GM12864 (cell line): ENCODE data around the gene RPL27A.

Source experiments
- DNase-seq: peaks from one replicate; pipeline ENCODE4 v3.0.0-alpha.2; 2011; ENCODE audit warnings: low read depth
- H3K4me3 ChIP-seq: 2 replicates; pipeline ENCODE4 v1.5.1; 2011; ENCODE audit warnings: mild to moderate bottlenecking, low read depth, low read length, control low read depth
- TF ChIP-seq, protein P1 (sequence below): IDR thresholded peaks from 2 replicates; pipeline ENCODE4 v1.5.1; 2011; ENCODE audit warnings: low read depth, mild to moderate bottlenecking, moderate library complexity, low read length, control low read depth, inconsistent platforms; ENCODE audit errors: missing control alignments

The RPL27A gene

DNA sequence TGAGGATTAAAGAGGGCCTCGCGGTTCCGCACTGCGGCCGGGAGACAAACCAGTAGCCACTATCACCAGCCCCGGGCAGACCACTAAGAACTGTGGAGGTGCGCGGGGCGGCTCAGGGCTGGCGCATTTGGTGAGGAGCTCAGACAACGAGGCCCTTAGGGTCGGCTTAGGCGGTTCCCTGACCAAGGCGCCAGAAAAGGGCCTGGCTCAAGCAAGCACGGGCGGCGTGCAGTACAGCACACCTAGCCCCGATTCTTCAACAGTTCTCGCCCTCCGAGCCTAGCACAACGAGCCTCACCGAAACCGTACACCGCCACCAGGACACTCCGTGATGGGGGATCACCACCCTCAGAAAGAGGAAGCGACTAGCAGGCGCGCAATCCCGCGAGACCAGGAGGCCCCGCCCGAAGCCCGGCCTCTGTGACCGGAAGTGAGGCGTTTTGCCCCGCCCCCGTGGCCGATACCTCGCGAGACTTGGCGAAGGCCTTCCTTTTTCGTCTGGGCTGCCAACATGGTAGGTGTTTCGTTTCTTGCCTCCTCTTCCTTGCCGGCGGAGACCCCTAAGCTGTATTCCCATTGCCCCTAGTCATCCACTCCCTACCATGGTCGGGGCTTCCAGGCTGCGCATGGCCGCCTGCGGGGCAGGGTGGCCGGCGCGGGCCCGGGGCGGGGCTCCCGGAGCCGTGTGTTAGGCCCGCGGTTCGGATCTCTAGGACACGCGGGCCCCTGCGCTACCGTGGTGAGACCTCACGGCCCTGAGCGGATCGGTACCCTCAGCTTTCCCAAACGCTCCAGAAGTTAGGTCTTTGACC lies at the start of gene RPL27A, which contains the start of gene TRIM66:
Gene RPL27A (plus strand): TSS at position 490 of the 812 bp plus-strand sequence. CDS start 22 bp downstream, at position 512.
Gene TRIM66 (minus strand): TSS at position 363 of the 812 bp plus-strand sequence. CDS start 10,391 bp downstream, outside the sequence.
- TF ChIP-seq, protein P1, sequence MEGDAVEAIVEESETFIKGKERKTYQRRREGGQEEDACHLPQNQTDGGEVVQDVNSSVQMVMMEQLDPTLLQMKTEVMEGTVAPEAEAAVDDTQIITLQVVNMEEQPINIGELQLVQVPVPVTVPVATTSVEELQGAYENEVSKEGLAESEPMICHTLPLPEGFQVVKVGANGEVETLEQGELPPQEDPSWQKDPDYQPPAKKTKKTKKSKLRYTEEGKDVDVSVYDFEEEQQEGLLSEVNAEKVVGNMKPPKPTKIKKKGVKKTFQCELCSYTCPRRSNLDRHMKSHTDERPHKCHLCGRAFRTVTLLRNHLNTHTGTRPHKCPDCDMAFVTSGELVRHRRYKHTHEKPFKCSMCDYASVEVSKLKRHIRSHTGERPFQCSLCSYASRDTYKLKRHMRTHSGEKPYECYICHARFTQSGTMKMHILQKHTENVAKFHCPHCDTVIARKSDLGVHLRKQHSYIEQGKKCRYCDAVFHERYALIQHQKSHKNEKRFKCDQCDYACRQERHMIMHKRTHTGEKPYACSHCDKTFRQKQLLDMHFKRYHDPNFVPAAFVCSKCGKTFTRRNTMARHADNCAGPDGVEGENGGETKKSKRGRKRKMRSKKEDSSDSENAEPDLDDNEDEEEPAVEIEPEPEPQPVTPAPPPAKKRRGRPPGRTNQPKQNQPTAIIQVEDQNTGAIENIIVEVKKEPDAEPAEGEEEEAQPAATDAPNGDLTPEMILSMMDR: no peak
- H3K4me3 ChIP-seq: peak within 1 kb of the TSS; percentile 99
- peak; percentile 81 for DNase-seq

DNA sequence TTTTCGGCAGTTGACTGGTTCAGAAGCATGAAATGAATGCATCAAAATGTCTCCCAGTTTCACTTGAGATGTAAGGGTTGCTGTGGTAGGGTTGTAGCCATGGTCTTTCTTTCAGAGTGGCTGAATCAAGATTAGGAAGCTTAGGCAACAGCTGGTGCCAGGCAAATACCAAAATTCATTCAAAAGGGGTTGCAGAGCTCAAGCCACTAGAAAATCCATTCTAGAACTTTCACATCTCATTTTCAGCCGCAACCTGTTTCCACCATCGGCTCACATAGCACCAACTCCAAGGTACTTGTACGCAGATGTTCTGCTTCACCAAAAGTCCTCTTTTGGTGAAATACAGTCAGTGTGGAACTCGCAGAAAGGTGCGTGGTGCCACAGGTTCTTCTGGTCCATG lies 48.1 kb upstream of the RPL27A start:
- TF ChIP-seq, protein P1: no peak
- DNase-seq: no peak
- no peak overlapping the region for H3K4me3 ChIP-seq

DNA sequence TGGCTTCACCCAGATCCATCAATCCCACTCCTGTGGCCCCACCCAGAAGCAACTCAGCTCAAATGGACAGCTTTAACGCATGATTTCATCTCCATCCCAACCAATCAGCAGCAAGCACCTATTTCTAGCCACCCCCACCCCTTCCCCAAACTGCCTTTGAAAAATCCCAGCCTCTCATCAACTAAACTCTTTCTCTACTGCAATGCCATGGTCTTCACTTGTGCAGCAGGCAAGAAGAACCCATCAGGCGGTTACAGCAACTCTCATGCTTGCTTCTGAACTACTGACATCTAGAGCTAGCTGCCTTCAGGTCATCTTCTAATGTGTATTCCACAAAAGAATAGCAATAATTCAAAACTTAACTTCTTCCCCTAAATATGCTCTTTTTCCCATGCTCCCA lies 46.5 kb upstream of the RPL27A start:
- DNase-seq: no peak
- TF ChIP-seq, protein P1: no peak
- no peak overlapping the region for H3K4me3 ChIP-seq

DNA sequence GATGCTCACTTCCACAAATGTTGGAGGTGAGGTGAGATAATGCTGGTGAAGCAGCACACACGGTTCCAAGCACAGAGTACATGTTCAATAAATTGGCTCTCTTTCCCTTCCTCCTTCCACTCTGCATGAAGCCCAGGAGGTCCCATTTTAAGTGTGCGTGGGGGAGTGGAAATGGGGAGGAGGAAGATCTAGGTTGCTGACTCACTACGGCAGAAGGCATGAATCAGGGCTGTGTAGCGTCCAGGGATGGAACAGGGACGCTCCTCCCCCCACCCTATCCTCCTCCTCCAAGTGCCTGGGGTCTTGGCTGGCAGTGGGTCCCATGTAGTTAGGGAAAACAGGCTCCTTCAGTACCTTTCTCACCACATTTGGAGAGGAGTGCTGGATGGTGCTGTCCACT lies 44.3 kb upstream of the RPL27A start:
- H3K4me3 ChIP-seq: no peak overlapping the region
- DNase-seq: no peak
- TF ChIP-seq, protein P1: no peak

DNA sequence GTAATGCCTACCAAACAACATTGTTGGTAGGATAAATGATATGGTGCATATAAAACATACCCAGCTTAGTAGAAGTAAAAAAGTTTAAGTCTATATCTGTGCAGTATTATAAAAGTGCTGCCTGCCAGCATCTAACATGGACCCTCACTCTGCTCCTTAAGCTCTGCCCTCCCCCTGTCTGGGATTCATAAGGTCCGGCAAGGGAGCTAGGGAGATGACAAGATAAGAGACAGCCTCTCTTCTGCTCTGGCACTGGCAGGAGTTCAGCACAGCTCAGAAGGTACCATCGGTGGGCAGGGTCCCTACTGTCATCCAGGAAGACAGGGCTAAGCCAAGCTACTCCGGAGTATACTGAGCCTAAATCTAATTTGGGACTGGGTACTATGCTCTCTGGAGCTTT lies 42.9 kb upstream of the RPL27A start:
- TF ChIP-seq, protein P1: no peak
- H3K4me3 ChIP-seq: no peak overlapping the region
- DNase-seq: no peak

DNA sequence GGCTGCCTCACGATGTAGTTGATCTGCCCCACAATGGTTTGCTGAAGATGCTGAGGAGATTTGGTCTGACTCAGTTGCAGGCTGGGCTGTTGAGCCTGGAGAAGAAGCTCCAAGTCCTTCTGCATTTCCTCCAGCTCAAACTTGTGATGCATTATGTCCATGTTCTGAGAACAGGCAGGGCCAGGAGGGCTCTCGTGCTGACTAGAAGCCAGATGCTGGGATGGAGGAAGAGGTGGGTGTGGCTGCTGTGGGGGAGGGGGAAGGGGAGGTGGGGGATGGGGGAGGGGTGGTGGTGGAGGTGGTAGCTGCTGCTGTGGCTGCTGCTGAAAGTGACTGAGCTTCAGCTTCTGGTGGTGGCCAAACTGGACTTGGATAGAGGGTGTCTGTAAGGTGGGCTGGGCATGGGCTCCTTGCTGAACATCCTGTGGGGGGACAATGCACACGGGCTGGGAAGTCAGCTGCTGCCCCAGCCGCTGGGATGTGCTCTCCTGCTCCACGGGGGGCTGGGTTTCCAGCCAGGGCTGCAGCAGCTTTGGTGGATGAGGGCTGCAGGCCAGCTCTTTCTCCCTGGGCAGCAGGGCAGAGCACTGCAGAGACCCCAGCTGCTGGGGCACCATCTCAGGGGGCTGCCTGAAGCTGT lies 42.2 kb upstream of the RPL27A start:
- DNase-seq: no peak
- H3K4me3 ChIP-seq: no peak overlapping the region
- TF ChIP-seq, protein P1: no peak
